Mesothelial cell of epicardium (in vitro differentiated cells): Measurements from ENCODE around the gene BRSK2. TPM values are rescaled to one million over a fixed set of nuclear protein-coding genes. Genes with fewer than 3 reads are reported as not detected.

Experiments
- DNase-seq, 2 experiments: peaks; one replicate each; pipeline ENCODE4 v3.0.0; 2021; ENCODE audit warnings: low spot score in 2 of 2; ENCODE audit not compliant: unreplicated experiment in 2 of 2
- H3K27ac Mint-ChIP-seq: 2 replicates; pipeline ENCODE4 v1.8.0; 2021; ENCODE audit warnings: mixed read lengths
- H3K27me3 Mint-ChIP-seq: 2 replicates; pipeline ENCODE4 v1.8.0; 2021; ENCODE audit warnings: low read depth, mixed read lengths
- H3K36me3 Mint-ChIP-seq: 2 replicates; pipeline ENCODE4 v1.8.0; 2021; ENCODE audit warnings: mixed read lengths
- H3K4me1 Mint-ChIP-seq: 2 replicates; pipeline ENCODE4 v1.8.0; 2021; ENCODE audit warnings: mixed read lengths
- H3K4me3 Mint-ChIP-seq: 2 replicates; pipeline ENCODE4 v1.8.0; 2021; ENCODE audit warnings: mild to moderate bottlenecking, moderate library complexity, mixed read lengths
- H3K9me3 Mint-ChIP-seq: 2 replicates; pipeline ENCODE4 v1.8.0; 2021; ENCODE audit warnings: mixed read lengths
- total RNA-seq: library from RNA; stranded (reverse); gene quantifications from 3 replicates; pipeline ENCODE4 v1.2.1, GENCODE V29; 2021
- TF ChIP-seq, protein P1 (sequence below): fragments of 200-600 bp; sonication (generic); IDR thresholded peaks from one replicate; pipeline ENCODE4 v1.5.0; 2021; ENCODE audit warnings: antibody characterized with exemption; ENCODE audit not compliant: unreplicated experiment

The BRSK2 gene
- total RNA-seq, 1 donor from 2014 or later, result 4.9 TPM

DNA sequence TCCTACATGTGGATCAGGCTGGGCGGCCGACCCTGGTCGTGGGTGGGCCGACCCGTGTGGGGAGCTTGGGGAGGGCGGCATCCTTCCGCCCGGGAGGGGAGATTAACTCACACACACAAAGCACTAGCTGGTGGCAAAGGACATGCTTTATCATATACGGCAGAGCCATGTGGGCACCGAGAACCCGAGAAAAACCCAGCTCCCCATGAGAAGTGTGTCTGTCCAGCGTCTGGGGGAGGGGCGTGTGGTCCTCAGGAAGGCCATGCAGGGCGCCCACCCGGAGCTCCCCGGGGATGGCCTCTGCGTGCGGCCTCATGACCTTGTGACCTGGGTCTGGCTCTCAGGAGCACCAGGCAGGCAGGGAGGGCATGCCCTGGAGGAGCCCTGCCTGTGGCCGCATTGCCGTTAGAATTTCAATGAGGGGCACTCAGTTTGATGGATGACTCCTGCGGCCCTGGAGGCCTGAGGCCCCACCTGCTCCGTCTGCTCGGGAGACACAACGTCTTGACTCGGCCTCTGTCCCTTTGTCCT, 40.9 kb upstream of the BRSK2 start:
- Mint-ChIP-seq H3K9me3 (no peaks in the 10 kb centered on the region), H3K36me3 (no peaks in the 10 kb centered on the region), H3K4me1 (peaks cover 2% of the 10 kb centered on the region), H3K27ac (no peak overlapping the region), H3K27me3 (peaks cover 12% of the 10 kb centered on the region), H3K4me3 (no peak overlapping the region)
- no peak for DNase-seq
- TF ChIP-seq, protein P1, sequence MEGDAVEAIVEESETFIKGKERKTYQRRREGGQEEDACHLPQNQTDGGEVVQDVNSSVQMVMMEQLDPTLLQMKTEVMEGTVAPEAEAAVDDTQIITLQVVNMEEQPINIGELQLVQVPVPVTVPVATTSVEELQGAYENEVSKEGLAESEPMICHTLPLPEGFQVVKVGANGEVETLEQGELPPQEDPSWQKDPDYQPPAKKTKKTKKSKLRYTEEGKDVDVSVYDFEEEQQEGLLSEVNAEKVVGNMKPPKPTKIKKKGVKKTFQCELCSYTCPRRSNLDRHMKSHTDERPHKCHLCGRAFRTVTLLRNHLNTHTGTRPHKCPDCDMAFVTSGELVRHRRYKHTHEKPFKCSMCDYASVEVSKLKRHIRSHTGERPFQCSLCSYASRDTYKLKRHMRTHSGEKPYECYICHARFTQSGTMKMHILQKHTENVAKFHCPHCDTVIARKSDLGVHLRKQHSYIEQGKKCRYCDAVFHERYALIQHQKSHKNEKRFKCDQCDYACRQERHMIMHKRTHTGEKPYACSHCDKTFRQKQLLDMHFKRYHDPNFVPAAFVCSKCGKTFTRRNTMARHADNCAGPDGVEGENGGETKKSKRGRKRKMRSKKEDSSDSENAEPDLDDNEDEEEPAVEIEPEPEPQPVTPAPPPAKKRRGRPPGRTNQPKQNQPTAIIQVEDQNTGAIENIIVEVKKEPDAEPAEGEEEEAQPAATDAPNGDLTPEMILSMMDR, result no peak

DNA sequence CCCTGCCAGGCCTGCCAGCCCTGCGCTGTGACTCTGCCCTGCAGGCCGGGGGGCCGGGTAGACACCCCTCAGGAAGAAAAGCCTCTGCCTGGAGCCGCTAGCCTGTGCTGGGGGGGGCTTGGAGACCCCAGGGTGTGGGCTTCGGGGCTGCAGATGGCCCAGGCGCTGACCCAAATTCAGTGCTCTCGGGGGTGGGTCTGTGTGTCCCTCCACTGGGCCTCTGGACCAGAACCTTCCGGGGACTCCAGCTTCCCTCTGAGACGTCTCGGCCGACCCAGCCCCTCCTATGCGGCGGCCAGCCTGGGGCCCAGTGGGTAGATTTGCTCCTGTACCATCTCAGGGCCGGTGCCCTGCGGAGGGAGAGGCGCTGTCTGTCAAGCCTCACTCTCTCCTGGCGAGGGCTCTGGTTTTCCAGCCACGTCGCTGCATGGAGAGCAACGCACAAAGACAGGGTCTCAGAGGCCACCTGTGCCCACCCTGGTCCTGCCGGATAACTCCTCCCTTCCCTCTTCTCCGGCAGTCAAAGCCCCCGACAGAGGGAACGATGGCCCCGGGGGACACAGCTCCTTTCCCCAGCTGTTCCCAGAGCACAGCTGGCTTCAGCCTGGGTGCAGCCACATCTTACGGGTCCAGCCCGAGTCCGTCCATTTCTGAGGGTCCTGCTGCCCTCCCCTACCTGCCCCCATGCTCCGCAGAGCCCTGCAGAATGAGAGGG, 40.2 kb upstream of the BRSK2 start:
- DNase-seq, result no peak
- H3K4me1 Mint-ChIP-seq, result peaks cover 2% of the 10 kb centered on the region
- H3K36me3 Mint-ChIP-seq, result no peaks in the 10 kb centered on the region
- H3K4me3 Mint-ChIP-seq, result no peak overlapping the region
- H3K27ac Mint-ChIP-seq, result no peak overlapping the region
- H3K27me3 Mint-ChIP-seq, result peaks cover 9% of the 10 kb centered on the region
- TF ChIP-seq, protein P1, result no peak
- no peaks in the 10 kb centered on the region for H3K9me3 Mint-ChIP-seq

DNA sequence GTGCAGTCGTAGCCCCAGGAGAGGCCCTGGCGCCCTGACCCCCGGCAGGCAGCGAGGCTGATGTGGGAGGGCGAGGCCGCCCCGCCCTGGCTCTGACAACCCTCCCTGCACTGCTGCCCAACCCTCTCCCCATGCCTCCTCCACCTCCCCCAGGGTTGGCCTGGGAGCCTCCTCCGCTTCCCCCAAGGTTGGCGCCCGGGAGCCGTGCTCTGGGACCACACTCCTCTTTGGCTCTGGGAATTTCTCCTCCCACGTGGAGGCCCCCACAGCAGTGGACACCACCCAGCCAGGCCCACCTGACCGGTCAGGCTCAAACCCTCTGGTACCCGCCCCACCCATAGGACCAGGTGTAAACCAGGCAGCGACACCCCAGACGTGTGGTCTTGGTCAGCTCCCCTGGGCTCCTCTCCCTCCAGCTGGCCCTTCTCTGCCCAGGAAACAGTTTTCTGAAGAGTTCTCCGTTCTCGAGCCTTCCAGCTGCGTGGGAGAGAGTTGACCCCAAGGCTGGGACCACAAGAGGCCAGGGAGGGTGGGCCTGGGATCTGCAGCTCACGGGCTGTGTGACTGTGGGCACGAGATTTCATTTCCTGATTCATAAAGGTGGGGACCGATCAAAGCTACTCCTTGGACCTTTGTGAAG, 39.5 kb upstream of the BRSK2 start:
- H3K27me3 Mint-ChIP-seq, result peaks cover 12% of the 10 kb centered on the region
- H3K27ac Mint-ChIP-seq, result no peak overlapping the region
- H3K4me3 Mint-ChIP-seq, result no peak overlapping the region
- H3K9me3 Mint-ChIP-seq, result no peaks in the 10 kb centered on the region
- TF ChIP-seq, protein P1, result no peak
- peaks cover 2% of the 10 kb centered on the region for H3K4me1 Mint-ChIP-seq
- H3K36me3 Mint-ChIP-seq, result no peaks in the 10 kb centered on the region
- no peak for DNase-seq

DNA sequence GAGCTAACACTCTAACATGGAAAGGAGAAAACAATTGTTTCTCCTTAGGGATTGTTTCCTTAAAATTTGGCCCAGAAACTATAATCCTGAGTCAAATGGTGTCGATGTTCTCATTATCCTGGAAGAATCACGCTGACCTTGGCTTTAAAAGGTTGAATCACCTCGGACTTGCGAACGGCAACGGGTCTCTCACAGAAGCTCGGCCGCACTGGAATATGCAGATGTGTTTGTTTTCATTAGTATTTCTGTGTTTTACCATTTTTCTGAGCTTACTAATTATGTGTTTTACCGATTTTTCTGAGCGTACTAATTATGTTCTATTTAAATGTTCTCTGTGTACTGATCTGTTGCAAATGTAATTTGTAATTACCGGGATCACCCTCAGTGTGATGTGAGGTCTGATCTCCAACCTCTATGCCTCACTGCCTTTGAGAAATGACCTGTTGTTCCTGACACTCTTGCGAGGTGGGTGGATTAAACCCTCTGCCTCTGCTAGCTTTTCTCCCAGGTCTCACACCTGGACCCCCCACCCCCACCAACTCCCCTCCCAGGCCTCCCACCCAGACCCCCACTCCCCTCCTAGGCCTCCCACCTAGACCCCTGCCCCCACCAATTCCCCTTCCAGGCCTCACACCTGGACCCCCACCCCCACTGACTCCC, 38.3 kb upstream of the BRSK2 start:
- no peak for DNase-seq
- H3K9me3 Mint-ChIP-seq, result no peaks in the 10 kb centered on the region

DNA sequence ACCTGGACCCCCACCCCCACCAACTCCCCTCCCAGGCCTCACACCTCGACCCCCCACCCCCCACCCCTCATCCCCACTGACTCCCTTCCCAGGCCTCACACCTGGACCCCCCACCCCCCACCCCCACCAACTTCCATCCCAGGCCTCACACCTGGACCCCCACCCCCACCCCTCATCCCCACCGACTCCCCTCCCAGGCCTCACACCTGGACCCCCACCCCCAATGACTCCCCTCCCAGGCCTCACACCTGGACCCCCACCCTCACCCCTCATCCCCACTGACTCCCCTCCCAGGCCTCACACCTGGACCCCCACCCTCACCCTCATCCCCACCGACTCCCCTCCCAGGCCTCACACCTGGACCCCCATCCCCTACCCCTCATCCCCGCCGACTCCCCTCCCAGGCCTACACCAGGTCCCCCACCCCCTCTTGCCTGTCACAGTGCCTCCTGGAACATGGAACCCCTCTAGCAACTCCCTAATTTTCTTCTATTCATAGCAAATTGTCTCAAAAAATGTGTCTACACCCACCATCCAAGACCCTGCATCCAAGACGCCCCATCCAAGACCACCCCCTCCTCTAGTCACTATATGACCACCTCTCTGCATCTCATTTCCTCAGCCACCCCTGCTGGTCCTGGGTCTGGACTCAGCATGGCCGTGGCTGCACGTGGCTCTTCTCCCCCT, 36.9 kb upstream of the BRSK2 start:
- Mint-ChIP-seq H3K36me3 (no peaks in the 10 kb centered on the region), H3K4me3 (no peak overlapping the region), H3K4me1 (peaks cover 7% of the 10 kb centered on the region), H3K27me3 (peaks cover 22% of the 10 kb centered on the region), H3K9me3 (no peaks in the 10 kb centered on the region), H3K27ac (no peak overlapping the region)
- no peak for DNase-seq
- TF ChIP-seq, protein P1, result no peak

More for the DNA sequence above, 38.3 kb upstream of the BRSK2 start:
- Mint-ChIP-seq H3K27ac (no peak overlapping the region), H3K4me3 (no peak overlapping the region), H3K27me3 (peaks cover 15% of the 10 kb centered on the region), H3K36me3 (no peaks in the 10 kb centered on the region), H3K4me1 (peaks cover 7% of the 10 kb centered on the region)
- TF ChIP-seq, protein P1, result no peak
